Naive thymus-derived CD8-positive, alpha-beta T cell (primary cell): ENCODE results near the gene FEZ2. TPM values are rescaled to one million over a fixed set of nuclear protein-coding genes. Genes with fewer than 3 reads are reported as not detected.

ENCODE experiments used
- ATAC-seq, 2 donors: fragments of 150-1000 bp; cut with Tn5 transposase in 1 of 2; sonication (Bioruptor Pico), chemical (Tn5 transposase) in 1 of 2; 1 replicate in 1 of 2; 2 replicates in 1 of 2; pipeline ENCODE4 v1.10.0; 2021; ENCODE audit warnings: mild to moderate bottlenecking in 2 of 2, moderate library complexity in 2 of 2
- POLR2A ChIA-PET: fragments of 350-600 bp; sonication (Branson Sonifier 250); formaldehyde crosslinking; loops from one replicate; lab custom pipeline; 2021; ENCODE audit warnings: antibody characterized with exemption; lab: Charles Lee
- DNase-seq, 10 donors: peaks; one replicate each; pipeline versions ENCODE4 v3.0.0 to v3.0.0-alpha.2; 2020 to 2022
- H3K27ac Mint-ChIP-seq, 10 donors: one replicate each; pipeline ENCODE4 v1.8.0; 2020 to 2022; ENCODE audit warnings: mild to moderate bottlenecking in 10 of 10, mixed read lengths in 10 of 10, moderate library complexity in 4 of 10, inconsistent platforms in 1 of 10
- H3K27me3 Mint-ChIP-seq, 5 donors: one replicate each; pipeline ENCODE4 v1.8.0; 2021 to 2022; ENCODE audit warnings: mixed read lengths in 5 of 5
- H3K36me3 Mint-ChIP-seq, 3 donors: one replicate each; pipeline ENCODE4 v1.8.0; 2020 to 2022; ENCODE audit warnings: mixed read lengths in 3 of 3, mild to moderate bottlenecking in 2 of 3, inconsistent platforms in 1 of 3
- H3K4me1 Mint-ChIP-seq, 4 donors: one replicate each; pipeline ENCODE4 v1.8.0; 2021 to 2022; ENCODE audit warnings: mixed read lengths in 4 of 4
- H3K4me3 Mint-ChIP-seq, 10 donors: one replicate each; pipeline ENCODE4 v1.8.0; 2020 to 2022; ENCODE audit warnings: mild to moderate bottlenecking in 10 of 10, mixed read lengths in 10 of 10, moderate library complexity in 6 of 10, inconsistent platforms in 1 of 10
- H3K9me3 Mint-ChIP-seq, 9 donors: one replicate each; pipeline ENCODE4 v1.8.0; 2020 to 2022; ENCODE audit warnings: mixed read lengths in 9 of 9, mild to moderate bottlenecking in 3 of 9, inconsistent platforms in 1 of 9, moderate library complexity in 1 of 9
- polyA plus RNA-seq, 3 donors: library from polyadenylated mRNA; unstranded; fragments of 300-500 nt; fragmentation: Illumina TruSeq; gene quantifications; one replicate each; pipeline ENCODE4 v1.2.3, GENCODE V29; 2021
- total RNA-seq, 8 experiments: library from RNA in 2 of 8; stranded (reverse) in 2 of 8; gene quantifications; one replicate each; pipeline ENCODE4 v1.2.3 and lab custom pipeline; 2021 to 2026

Gene FEZ2
- total and polyA plus RNA-seq, 5 experiments from 2014 or later = 1.5 to 15.2 (median 2.1) TPM

GRCh38 chr2:36584148-36584794 is 13.7 kb downstream of the FEZ2 start:
- ATAC-seq (no peak), DNase-seq (no peak)
- Mint-ChIP-seq H3K4me3 (no peak overlapping the region), H3K9me3 (no peaks in the 10 kb centered on the region), H3K4me1 (peaks cover 0 to 4% (median 2%) of the 10 kb centered on the region in 4 donors), H3K27me3 (no peaks in the 10 kb centered on the region), H3K36me3 (peaks cover 11 to 84% (median 66%) of the 10 kb centered on the region in 3 donors), H3K27ac (peak overlapping the region in 2 of 10 donors; percentile 2 to 57)
- POLR2A ChIA-PET = no interaction called here

DNA sequence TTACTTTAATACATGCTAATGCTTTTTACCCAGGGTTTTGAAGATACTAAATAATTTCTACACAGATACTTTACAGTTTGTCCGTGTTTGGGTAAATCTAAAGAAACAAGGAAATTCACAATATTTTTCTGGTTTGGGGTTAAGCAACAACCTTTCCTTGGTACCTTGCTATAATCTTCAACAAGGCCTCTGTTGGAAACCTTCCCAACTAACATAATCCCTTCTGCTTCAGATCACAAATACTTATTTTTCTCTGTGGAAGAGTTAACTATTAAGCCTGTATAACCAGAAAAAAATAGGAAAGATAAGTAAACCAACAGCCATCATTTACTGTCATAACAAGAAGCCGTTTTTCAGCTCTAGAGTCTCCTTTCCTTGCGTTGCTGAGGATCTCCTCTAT is 15.0 kb downstream of the FEZ2 start:
- DNase-seq = no peak
- Mint-ChIP-seq H3K4me1 (peaks cover 2 to 11% (median 10%) of the 10 kb centered on the region in 4 donors), H3K4me3 (no peak overlapping the region), H3K27ac (no peak overlapping the region), H3K27me3 (no peaks in the 10 kb centered on the region), H3K9me3 (no peaks in the 10 kb centered on the region), H3K36me3 (peaks cover 20 to 91% (median 78%) of the 10 kb centered on the region in 3 donors)
- ATAC-seq = no peak
- POLR2A ChIA-PET = no interaction called here

GRCh38 chr2:36582538-36582937 is 15.4 kb downstream of the FEZ2 start:
- ATAC-seq (no peak), DNase-seq (no peak)
- POLR2A ChIA-PET = no interaction called here
- Mint-ChIP-seq H3K9me3 (no peaks in the 10 kb centered on the region), H3K27me3 (no peaks in the 10 kb centered on the region), H3K27ac (peak overlapping the region in 1 of 10 donors; percentile 45), H3K4me1 (peaks cover 2 to 13% (median 10%) of the 10 kb centered on the region in 4 donors), H3K36me3 (peaks cover 20 to 93% (median 80%) of the 10 kb centered on the region in 3 donors), H3K4me3 (no peak overlapping the region)

- POLR2A ChIA-PET = no interaction called here
- peaks cover 20 to 97% (median 88%) of the 10 kb centered on the region in 3 donors for H3K36me3 Mint-ChIP-seq
- no peaks in the 10 kb centered on the region for H3K27me3 Mint-ChIP-seq
- DNase-seq = no peak
- no peak for ATAC-seq
- H3K4me1 Mint-ChIP-seq = peaks cover 2 to 13% (median 11%) of the 10 kb centered on the region in 4 donors
- no peak overlapping the region for H3K4me3 Mint-ChIP-seq
- no peaks in the 10 kb centered on the region for H3K9me3 Mint-ChIP-seq
- no peak overlapping the region for H3K27ac Mint-ChIP-seq
Measured at GRCh38 chr2:36579297-36579664, 18.7 kb downstream of the FEZ2 start.

DNA sequence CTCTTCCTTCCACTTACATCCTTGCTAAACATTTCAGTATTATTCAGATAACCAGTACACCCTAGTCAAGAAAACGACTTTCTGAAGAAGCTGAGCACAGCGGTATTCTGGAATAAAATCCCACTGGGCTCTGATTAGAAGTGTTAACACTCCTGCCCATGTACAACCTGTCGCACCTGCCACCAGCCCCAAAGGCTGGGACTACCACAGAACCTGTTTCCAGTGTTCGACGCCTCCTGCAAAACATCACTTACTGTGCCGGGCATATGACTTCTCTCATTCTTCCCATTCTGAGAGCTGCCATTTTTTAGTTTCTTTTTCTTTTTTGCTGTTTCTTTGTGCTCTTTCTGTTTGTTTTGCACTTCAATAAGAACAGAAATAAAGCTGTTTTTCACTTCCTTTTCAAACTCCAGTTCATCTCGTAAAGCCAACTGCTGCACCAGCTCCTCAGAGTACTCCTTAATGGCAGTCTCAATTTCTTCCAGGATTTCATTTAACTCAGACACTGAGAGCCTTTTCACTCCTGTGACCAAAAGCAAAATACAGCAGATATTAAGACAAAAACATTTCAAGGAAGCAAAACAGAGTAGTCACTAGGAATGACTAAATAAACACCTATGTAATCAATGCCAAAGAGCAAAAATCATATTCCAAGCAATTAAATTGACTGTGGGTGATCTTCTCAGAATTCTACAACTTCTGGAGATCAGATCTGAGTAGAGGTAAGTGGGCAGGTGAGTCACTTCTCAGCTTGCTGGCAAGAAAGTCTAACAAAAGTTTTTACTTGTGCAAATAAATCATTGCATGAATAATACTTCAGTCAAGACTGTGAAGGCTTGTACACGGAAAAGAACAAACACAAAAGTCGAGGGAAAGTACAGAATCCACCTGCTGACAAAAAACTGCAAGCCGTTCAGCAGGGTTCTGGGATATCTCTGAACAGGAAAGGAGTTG is 19.3 kb downstream of the FEZ2 start:
- no peak for ATAC-seq
- Mint-ChIP-seq H3K9me3 (no peaks in the 10 kb centered on the region), H3K4me1 (peaks cover 2 to 13% (median 11%) of the 10 kb centered on the region in 4 donors), H3K4me3 (peak overlapping the region in 3 of 10 donors; percentile 12 to 43 (median 25)), H3K27me3 (no peaks in the 10 kb centered on the region), H3K27ac (peak overlapping the region in 7 of 10 donors; percentile 3 to 82 (median 68)), H3K36me3 (peaks cover 20 to 97% (median 84%) of the 10 kb centered on the region in 3 donors)
- DNase-seq = no peak
- POLR2A ChIA-PET = no interaction called here

- ATAC-seq = no peak
Measured at GRCh38 chr2:36577884-36578283, 20.1 kb downstream of the FEZ2 start.

DNA sequence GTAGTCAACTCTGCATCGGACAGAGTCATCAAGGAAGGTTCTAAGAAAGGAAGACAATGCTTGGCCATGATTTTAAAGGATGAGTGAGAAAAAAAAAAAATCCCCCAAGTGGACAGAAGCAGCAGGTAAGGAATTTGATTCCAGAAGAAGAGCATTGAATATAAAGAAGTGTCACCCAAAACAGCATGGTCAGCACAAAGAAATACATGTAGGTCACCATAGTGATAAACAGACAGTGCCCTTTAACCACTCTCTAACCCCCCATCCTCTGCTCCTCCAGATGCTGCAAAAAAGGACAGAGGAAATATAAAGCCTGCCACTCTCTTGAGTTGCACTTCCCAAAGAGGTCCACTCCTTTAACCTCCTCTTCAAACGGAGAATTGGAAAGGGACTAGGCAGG is 23.4 kb downstream of the FEZ2 start:
- DNase-seq (no peak), ATAC-seq (no peak)
- Mint-ChIP-seq H3K9me3 (no peaks in the 10 kb centered on the region), H3K27me3 (no peaks in the 10 kb centered on the region), H3K4me1 (peaks cover 2 to 13% (median 10%) of the 10 kb centered on the region in 4 donors), H3K36me3 (peaks cover 8 to 87% (median 61%) of the 10 kb centered on the region in 3 donors), H3K4me3 (no peak overlapping the region), H3K27ac (no peak overlapping the region)
- POLR2A ChIA-PET = no interaction called here

More at GRCh38 chr2:36577884-36578283, 20.1 kb downstream of the FEZ2 start:
- Mint-ChIP-seq H3K4me1 (peaks cover 2 to 13% (median 10%) of the 10 kb centered on the region in 4 donors), H3K27ac (peak overlapping the region in 3 of 10 donors; percentile 6 to 82 (median 69)), H3K27me3 (no peaks in the 10 kb centered on the region), H3K36me3 (peaks cover 14 to 97% (median 80%) of the 10 kb centered on the region in 3 donors), H3K4me3 (no peak overlapping the region), H3K9me3 (no peaks in the 10 kb centered on the region)
- POLR2A ChIA-PET = no interaction called here
- DNase-seq = no peak

GRCh38 chr2:36573165-36573564 is 24.8 kb downstream of the FEZ2 start:
- ATAC-seq = no peak
- no peak overlapping the region for H3K4me3 Mint-ChIP-seq
- H3K9me3 Mint-ChIP-seq = no peaks in the 10 kb centered on the region
- H3K36me3 Mint-ChIP-seq = peaks cover 2 to 84% (median 49%) of the 10 kb centered on the region in 3 donors
- no peaks in the 10 kb centered on the region for H3K27me3 Mint-ChIP-seq
- DNase-seq = no peak
- H3K27ac Mint-ChIP-seq = peak overlapping the region in 2 of 10 donors; percentile 20 to 35
- peaks cover 0 to 5% (median 4%) of the 10 kb centered on the region in 4 donors for H3K4me1 Mint-ChIP-seq
- POLR2A ChIA-PET = no interaction called here

GRCh38 chr2:36572719-36573059 is 25.3 kb downstream of the FEZ2 start:
- Mint-ChIP-seq H3K4me1 (peaks cover 0 to 5% (median under 1%) of the 10 kb centered on the region in 4 donors), H3K9me3 (no peaks in the 10 kb centered on the region), H3K36me3 (peaks cover 0 to 83% (median 44%) of the 10 kb centered on the region in 3 donors), H3K4me3 (no peak overlapping the region), H3K27me3 (no peaks in the 10 kb centered on the region), H3K27ac (peak overlapping the region in 2 of 10 donors; percentile 20 to 35)
- DNase-seq (no peak), ATAC-seq (no peak)
- POLR2A ChIA-PET = no interaction called here

- H3K9me3 Mint-ChIP-seq = no peaks in the 10 kb centered on the region
- no peak overlapping the region for H3K27ac Mint-ChIP-seq
- H3K4me3 Mint-ChIP-seq = no peak overlapping the region
- peaks cover 0 to 5% (median under 1%) of the 10 kb centered on the region in 4 donors for H3K4me1 Mint-ChIP-seq
- no peak for DNase-seq
- H3K27me3 Mint-ChIP-seq = no peaks in the 10 kb centered on the region
- no peak for ATAC-seq
- POLR2A ChIA-PET = no interaction called here
- H3K36me3 Mint-ChIP-seq = peaks cover under 1 to 83% (median 41%) of the 10 kb centered on the region in 3 donors
Measured at GRCh38 chr2:36572054-36572718, 25.8 kb downstream of the FEZ2 start.

GRCh38 chr2:36570416-36570815 is 27.6 kb downstream of the FEZ2 start:
- Mint-ChIP-seq H3K27ac (no peak overlapping the region), H3K4me1 (peaks cover 0 to 10% (median under 1%) of the 10 kb centered on the region in 4 donors), H3K9me3 (no peaks in the 10 kb centered on the region), H3K4me3 (no peak overlapping the region), H3K27me3 (no peaks in the 10 kb centered on the region), H3K36me3 (peaks cover 4 to 83% (median 34%) of the 10 kb centered on the region in 3 donors)
- DNase-seq (no peak), ATAC-seq (no peak)
- POLR2A ChIA-PET = no interaction called here

- H3K9me3 Mint-ChIP-seq = no peaks in the 10 kb centered on the region
- peaks cover under 1 to 15% (median 3%) of the 10 kb centered on the region in 4 donors for H3K4me1 Mint-ChIP-seq
- ATAC-seq = no peak
- no peak overlapping the region for H3K27ac Mint-ChIP-seq
- H3K36me3 Mint-ChIP-seq = peaks cover 6 to 85% (median 37%) of the 10 kb centered on the region in 3 donors
- H3K4me3 Mint-ChIP-seq = no peak overlapping the region
- POLR2A ChIA-PET = no interaction called here
- no peak for DNase-seq
- no peaks in the 10 kb centered on the region for H3K27me3 Mint-ChIP-seq
Measured at GRCh38 chr2:36569267-36569856, 28.6 kb downstream of the FEZ2 start.
